Skeletal muscle satellite cell (primary cell): ENCODE measurements around the gene RAB7B.

Experiments used
- H3K27me3 ChIP-seq: 2 replicates; pipeline ENCODE4 v1.7.0; 2013; ENCODE audit warnings: low read length; ENCODE audit not compliant: control insufficient read depth, insufficient read depth
- H3K36me3 ChIP-seq: 2 replicates; pipeline ENCODE4 v1.7.0; 2013; ENCODE audit warnings: mild to moderate bottlenecking, control low read depth, low read length; ENCODE audit not compliant: insufficient read depth
- H3K4me1 ChIP-seq: 2 replicates; pipeline ENCODE4 v1.7.0; 2013; ENCODE audit warnings: low read length; ENCODE audit not compliant: control insufficient read depth, insufficient read depth
- H3K4me2 ChIP-seq: 2 replicates; pipeline ENCODE4 v1.7.0; 2013; ENCODE audit warnings: mild to moderate bottlenecking, low read length
- H3K4me3 ChIP-seq: 2 replicates; pipeline ENCODE4 v1.7.0; 2013; ENCODE audit warnings: low read length
- H3K9ac ChIP-seq: 2 replicates; pipeline ENCODE4 v1.7.0; 2013; ENCODE audit warnings: mild to moderate bottlenecking, low read depth, low read length, moderate library complexity
- H3K9me3 ChIP-seq: replicated peaks from 2 replicates; pipeline ENCODE4 v1.7.0; 2013; ENCODE audit warnings: mild to moderate bottlenecking, control low read depth, low read length

Gene RAB7B

DNA sequence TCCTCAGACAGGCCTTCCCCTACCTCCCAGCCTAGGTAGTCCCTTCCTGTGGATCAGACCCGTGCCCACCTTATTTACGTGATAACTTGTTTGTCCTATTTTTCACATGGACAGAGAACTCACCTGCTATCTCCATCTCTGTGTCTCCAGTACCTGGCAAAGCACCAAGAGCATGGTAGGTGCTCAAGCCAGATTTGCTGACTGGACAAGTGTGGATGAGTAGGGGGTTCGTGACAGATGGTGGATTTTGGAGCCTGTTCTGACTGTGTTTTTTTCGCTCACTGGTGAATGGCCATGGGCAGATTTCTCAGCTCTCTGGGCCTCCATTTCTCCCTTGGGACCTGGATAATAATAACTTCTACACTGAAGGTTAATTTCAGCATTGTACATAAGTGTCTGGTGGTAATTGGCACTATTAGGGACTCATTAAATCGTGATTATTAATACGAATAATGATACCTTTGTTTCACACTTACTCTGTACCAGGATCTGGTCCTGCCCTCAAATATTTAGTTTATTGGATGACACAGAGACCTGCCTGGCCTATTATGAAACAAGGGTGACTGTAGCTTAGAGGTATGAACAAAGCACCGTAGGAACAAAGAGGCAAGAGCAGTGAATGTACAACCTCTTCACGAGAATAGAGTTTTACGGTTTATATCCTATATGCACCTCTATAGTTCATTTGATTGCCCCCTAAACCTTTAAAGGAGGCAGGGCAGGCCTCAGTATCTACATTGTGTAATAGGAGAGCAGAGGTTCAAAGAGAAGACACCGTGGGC lies 35.5 kb downstream of the RAB7B start:
- no peak overlapping the region for H3K4me2 ChIP-seq
- no peak overlapping the region for H3K9ac ChIP-seq
- peaks cover 17% of the 10 kb centered on the region for H3K27me3 ChIP-seq
- H3K4me3 ChIP-seq: no peak overlapping the region
- no peaks in the 10 kb centered on the region for H3K36me3 ChIP-seq
- H3K9me3 ChIP-seq: no peaks in the 10 kb centered on the region
- peaks cover 7% of the 10 kb centered on the region for H3K4me1 ChIP-seq

DNA sequence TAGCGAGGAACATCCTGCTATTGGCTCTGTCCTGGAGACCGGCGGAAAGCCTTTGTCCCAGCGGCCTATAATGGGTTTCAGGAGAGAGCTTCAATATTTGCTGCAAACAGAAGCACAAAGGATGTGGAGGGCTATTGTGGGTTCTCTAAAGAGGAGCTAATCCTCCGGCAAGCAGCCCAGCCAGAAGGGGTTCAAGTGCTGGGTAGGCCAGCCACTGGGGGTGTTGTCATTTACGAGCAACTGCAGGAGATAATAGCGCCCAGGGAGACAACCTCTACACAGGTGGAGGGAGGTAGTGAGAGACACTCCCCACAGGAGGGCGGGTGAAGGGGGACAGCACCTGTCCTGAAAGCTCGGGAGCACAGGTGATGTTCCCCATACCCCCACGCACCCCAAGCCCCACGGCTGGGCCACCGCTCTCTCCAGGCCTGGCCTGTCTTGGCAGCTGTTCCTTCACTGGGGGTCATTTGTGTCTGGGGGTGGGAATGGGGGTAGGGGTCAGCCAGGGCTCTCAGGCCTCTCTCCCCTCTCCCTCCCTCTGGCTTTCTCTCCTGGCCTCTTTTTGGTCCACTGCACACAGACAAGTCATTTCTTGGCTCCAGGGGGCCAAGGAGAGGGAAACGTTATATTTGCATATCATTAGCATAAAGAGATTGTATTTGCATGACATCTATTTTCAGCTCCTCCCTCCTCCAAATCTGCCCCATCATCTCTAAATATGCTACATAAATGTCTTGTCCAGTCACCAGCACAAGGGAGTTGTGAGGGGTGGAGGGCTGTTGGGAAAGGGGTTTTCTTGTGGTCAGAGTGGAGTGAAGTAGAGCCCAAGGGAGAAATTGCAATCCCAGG lies 37.9 kb downstream of the RAB7B start:
- Histone ChIP-seq H3K4me2 (no peak overlapping the region), H3K9me3 (no peaks in the 10 kb centered on the region), H3K4me1 (peaks cover 7% of the 10 kb centered on the region), H3K27me3 (peaks cover 28% of the 10 kb centered on the region), H3K4me3 (no peak overlapping the region), H3K9ac (no peak overlapping the region), H3K36me3 (no peaks in the 10 kb centered on the region)

DNA sequence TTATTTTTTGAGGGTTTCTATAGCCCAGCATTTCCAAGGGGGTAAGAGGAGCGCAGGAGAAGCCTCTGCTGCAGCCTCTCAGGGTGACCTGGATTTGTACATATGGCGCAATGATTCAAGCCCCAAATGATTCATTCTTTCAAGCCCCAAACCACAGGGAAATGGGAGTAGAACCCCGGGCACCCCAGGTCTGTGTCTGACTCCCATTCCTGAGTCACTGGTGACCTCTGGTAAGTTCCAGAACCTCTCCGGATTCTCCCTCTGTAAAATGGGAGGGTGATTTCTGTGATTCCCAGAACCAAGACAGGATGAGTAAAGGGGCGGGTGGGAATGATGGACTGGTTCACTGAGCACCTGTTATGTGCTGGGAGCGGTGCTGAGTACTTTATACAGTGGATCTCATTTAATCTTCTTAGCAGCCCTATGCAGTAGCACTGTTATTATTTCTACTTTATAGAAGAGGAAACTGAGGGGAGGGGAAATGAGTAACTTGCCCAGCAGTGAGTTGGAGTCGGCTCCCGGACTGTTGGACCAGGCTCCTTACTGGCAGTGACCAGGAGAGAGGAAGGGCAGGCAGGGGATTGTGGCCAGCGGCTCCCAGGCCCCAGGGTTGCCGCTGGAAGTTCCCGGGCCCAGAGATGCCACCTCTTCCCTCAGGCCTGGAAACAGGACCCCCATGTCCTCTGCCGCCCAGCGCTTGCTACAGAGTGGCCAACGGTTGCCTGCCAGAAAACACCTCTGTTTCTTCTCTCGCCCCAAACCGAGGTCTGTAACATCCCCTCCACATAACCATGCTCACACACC lies 39.6 kb downstream of the RAB7B start:
- peaks cover 45% of the 10 kb centered on the region for H3K27me3 ChIP-seq
- no peak overlapping the region for H3K9ac ChIP-seq
- H3K4me3 ChIP-seq: no peak overlapping the region
- H3K4me1 ChIP-seq: peaks cover 7% of the 10 kb centered on the region
- no peaks in the 10 kb centered on the region for H3K36me3 ChIP-seq
- no peaks in the 10 kb centered on the region for H3K9me3 ChIP-seq
- H3K4me2 ChIP-seq: no peak overlapping the region

DNA sequence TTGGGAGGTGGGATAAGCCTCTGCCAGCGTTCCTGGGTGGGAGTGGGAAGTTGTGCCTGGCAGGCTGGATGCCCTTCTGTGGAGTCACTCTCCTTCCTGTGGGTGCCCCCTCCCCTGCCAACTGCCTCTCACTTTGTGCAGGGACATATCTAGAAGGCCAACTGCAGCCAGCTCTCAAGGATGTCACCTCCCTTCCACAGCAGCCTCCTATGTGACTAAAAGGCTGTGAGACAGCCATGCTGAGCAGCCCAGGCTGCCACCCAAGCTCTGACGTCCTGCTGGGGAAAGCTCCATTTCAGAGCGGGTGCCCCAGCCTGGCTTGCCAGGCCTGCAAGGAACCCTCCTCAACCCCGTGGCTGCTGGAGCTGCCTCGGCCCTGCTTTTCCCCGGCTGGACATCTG lies 40.4 kb downstream of the RAB7B start:
- H3K27me3 ChIP-seq: peaks cover 47% of the 10 kb centered on the region
- H3K36me3 ChIP-seq: no peaks in the 10 kb centered on the region
- no peak overlapping the region for H3K9ac ChIP-seq
- no peak overlapping the region for H3K4me2 ChIP-seq
- H3K4me1 ChIP-seq: peaks cover 7% of the 10 kb centered on the region
- no peaks in the 10 kb centered on the region for H3K9me3 ChIP-seq
- no peak overlapping the region for H3K4me3 ChIP-seq

DNA sequence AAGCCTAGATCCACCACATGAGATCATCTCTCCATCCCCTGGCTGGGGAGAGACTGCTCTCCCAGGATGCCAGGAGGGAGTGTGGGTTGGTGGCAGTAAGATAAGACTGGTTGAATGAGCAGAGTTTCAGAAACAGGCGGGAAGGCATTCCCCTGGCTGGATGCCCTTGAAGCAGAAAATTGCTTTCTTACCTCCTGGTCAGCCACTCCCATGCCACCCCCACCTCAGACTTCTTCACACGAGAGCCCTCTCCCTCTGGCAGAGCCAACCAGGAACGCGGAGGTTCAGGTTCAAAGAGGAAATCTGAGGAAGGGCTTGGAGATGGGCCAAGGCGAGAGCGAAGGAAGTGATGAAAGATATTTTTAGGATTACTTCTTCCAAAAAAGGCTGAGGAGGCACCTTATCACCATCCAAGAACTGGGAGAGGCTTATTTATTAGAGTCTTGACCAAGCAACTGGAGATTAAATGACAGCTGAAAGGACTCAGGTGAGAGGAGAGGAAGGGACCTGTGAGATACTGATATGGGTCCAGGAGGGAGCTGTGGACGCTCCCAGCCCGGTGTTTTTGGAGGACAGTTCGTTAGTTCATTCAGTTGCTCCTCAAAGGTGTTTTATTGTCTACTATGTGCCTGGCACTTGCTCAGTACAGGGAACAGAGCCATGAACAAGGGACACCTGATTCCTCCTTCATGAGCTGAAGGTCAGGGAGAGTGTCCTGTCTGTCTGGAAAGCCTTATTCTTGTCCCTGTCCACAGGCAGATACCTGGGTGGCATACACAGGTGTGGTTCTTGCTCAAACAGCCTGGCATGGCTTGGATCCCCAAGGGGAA lies 41.0 kb downstream of the RAB7B start:
- no peaks in the 10 kb centered on the region for H3K9me3 ChIP-seq
- no peak overlapping the region for H3K4me2 ChIP-seq
- peaks cover 49% of the 10 kb centered on the region for H3K27me3 ChIP-seq
- H3K36me3 ChIP-seq: no peaks in the 10 kb centered on the region
- H3K4me3 ChIP-seq: no peak overlapping the region
- no peak overlapping the region for H3K9ac ChIP-seq
- H3K4me1 ChIP-seq: peaks cover 7% of the 10 kb centered on the region

DNA sequence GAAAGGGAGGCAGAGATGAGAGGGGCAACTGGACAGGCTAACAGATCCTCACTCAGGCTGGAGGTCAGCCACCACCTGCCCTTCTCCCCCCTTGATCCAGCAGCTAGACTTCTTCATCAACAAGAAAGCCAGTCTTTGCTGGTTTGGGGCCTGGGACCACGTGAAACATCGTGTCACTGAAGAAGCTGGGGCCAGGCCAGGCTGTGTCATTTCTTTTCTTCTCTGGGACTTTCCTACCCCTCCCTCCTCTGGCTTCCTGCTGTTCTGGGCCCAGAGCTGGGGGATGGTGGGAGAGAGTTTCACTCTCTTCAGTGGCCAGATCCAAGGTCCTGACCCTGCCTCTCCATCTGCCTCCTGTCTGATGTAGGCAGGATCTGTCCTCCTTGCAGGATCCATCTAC lies 41.8 kb downstream of the RAB7B start:
- Histone ChIP-seq H3K9ac (no peak overlapping the region), H3K9me3 (no peaks in the 10 kb centered on the region), H3K27me3 (peaks cover 56% of the 10 kb centered on the region), H3K4me1 (peaks cover 7% of the 10 kb centered on the region), H3K36me3 (no peaks in the 10 kb centered on the region), H3K4me3 (no peak overlapping the region), H3K4me2 (no peak overlapping the region)

DNA sequence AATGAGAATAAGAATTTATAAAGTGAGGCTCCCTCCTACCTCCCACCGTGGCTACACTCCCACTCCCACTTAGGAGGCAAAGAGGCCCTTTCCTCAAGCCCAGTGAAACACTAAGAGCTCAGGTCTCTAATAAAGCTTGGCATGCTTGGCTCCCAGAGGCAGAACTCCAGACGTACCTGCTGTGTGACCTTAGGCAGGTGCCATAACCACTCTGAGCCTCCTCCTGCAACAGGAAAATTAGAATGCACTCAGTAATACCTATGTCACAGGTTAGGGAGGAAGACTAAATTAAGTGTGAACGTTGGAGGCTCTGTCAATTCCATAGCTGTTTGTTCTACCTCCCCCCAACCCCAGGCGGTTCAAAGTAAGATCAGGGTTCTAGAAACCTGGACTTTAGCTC lies 43.4 kb downstream of the RAB7B start:
- H3K4me1 ChIP-seq: peaks cover 7% of the 10 kb centered on the region
- peaks cover 59% of the 10 kb centered on the region for H3K27me3 ChIP-seq
- no peak overlapping the region for H3K9ac ChIP-seq
- H3K36me3 ChIP-seq: no peaks in the 10 kb centered on the region
- H3K9me3 ChIP-seq: no peaks in the 10 kb centered on the region
- no peak overlapping the region for H3K4me3 ChIP-seq
- no peak overlapping the region for H3K4me2 ChIP-seq

DNA sequence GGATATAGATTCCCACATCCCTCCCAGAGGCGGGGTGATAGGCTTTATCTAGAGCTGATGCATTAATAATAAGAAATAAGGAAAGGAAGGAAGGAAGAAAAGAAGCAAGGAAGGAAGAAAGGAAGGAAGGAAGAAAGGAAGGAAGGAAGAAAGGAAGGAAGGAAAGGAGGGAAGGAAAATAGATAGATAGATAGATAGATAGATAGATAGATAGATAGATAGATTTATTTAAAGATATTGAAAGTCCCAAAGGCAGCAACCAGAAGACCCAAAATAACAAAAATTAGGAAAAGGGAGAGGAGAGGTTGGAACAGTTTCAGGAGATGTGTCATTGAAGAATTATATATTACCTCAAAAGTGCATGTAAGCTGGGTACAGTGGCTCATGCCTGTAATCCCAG lies 47.7 kb downstream of the RAB7B start:
- H3K9ac ChIP-seq: no peak overlapping the region
- no peaks in the 10 kb centered on the region for H3K9me3 ChIP-seq
- no peak overlapping the region for H3K4me3 ChIP-seq
- H3K4me2 ChIP-seq: no peak overlapping the region
- H3K27me3 ChIP-seq: peaks cover 59% of the 10 kb centered on the region
- no peaks in the 10 kb centered on the region for H3K36me3 ChIP-seq
- H3K4me1 ChIP-seq: peaks cover 13% of the 10 kb centered on the region

DNA sequence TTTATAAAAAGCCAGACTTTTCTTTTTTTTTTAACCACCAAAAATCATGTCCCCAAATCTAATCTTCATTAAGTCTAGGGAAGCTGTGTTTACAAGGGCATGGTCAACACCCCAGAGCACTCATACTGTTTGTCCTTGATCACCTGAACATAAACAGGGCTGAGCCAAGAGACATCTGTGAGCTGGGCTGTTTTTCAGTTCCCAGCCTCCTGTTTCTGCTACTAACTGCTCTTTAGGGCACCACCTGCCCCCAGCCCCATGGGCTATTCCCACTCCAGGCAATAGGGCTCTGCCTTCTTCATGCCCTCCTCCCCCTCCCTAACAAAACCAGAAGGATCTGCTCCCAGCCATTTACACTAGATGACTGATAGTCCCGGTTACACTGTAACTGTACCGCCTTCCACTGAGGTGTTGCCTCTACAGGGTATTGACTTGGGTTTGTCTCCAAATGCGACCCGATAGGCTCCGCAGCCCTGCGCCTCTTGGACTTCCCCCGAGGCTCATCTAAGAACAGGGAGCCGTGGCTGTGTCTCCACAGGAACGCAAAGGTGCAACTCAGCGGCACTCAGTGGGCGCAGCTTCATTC lies 48.3 kb downstream of the RAB7B start:
- H3K4me2 ChIP-seq: no peak overlapping the region
- H3K27me3 ChIP-seq: peaks cover 54% of the 10 kb centered on the region
- no peaks in the 10 kb centered on the region for H3K36me3 ChIP-seq
- peaks cover 19% of the 10 kb centered on the region for H3K4me1 ChIP-seq
- no peak overlapping the region for H3K9ac ChIP-seq
- H3K4me3 ChIP-seq: no peak overlapping the region
- no peaks in the 10 kb centered on the region for H3K9me3 ChIP-seq

DNA sequence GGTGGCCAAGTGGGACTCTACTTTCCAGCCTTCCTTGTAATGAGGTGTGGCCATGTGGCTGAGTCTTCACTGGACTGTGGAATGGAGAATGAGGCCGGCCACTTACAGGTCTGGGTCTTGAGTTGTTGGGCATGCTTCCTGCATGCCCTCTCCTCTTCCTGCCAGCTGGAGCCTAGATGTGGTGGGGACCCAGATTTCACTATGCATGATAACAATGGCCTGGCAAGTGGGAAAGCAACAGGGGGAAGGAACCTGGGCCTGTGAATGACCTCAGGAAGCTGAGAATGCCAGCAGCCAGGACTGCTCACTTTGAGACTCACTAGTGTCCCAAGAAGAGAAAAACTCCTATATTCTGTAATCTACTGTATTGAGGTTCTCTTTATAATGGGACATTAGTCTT lies 51.4 kb downstream of the RAB7B start:
- H3K4me3 ChIP-seq: no peak overlapping the region

More for the DNA sequence above, 51.4 kb downstream of the RAB7B start:
- Histone ChIP-seq H3K4me2 (no peak overlapping the region), H3K9ac (no peak overlapping the region), H3K4me1 (peaks cover 21% of the 10 kb centered on the region), H3K27me3 (peaks cover 39% of the 10 kb centered on the region), H3K36me3 (no peaks in the 10 kb centered on the region), H3K9me3 (no peaks in the 10 kb centered on the region)
